Thyroid gland (tissue), 4 donors: ENCODE measurements around the gene TNFRSF25. TPM values are rescaled to one million over a fixed set of nuclear protein-coding genes. Genes with fewer than 3 reads are reported as not detected.

ENCODE experiments used
- DNase-seq, 2 donors: peaks; one replicate each; pipeline ENCODE4 v3.0.0-alpha.2; 2019
- H3K27ac ChIP-seq, 3 donors: fragments of 200-600 bp; sonication (generic); 1 replicate in 2 of 3; 2 replicates in 1 of 3; pipeline ENCODE4 v1.5.1; 2016 to 2019; ENCODE audit warnings: mild to moderate bottlenecking in 1 of 3, moderate library complexity in 1 of 3
- H3K27me3 ChIP-seq: fragments of 200-600 bp; sonication (generic); one replicate; pipeline ENCODE4 v1.5.1; 2019
- H3K36me3 ChIP-seq, 2 donors: fragments of 200-600 bp; sonication (generic); one replicate each; pipeline ENCODE4 v1.5.1; 2016 to 2019
- H3K4me1 ChIP-seq, 2 donors: fragments of 200-600 bp; sonication (generic); one replicate each; pipeline ENCODE4 v1.5.1; 2017 to 2019
- H3K4me3 ChIP-seq, 3 donors: fragments of 200-600 bp; sonication (generic); replicated peaks in 1 of 3; 1 replicate in 2 of 3; 2 replicates in 1 of 3; pipeline ENCODE4 v1.5.1; 2016; ENCODE audit warnings: mild to moderate bottlenecking in 1 of 3
- H3K9me3 ChIP-seq: fragments of 200-600 bp; sonication (generic); one replicate; pipeline ENCODE4 v1.5.1; 2017
- CTCF ChIP-seq, 6 experiments: fragments of 200-600 bp in 3 of 6; fragments of 450-650 bp in 3 of 6; sonication (generic) in 3 of 6; IDR thresholded peaks; one replicate each; pipeline ENCODE4 v1.5.1; 2016 to 2019; ENCODE audit warnings: antibody characterized with exemption in 6 of 6, mild to moderate bottlenecking in 2 of 6, inconsistent platforms in 1 of 6, moderate library complexity in 1 of 6
- POLR2A ChIP-seq, 2 donors: fragments of 450-650 bp; IDR thresholded peaks; one replicate each; pipeline ENCODE4 v1.6.1; 2017; ENCODE audit warnings: antibody characterized with exemption in 2 of 2, mild to moderate bottlenecking in 2 of 2, moderate library complexity in 1 of 2
- whole genome bisulfite sequencing, 2 donors: methylation state at CpG; one replicate each; pipeline ENCODE4 v1.1.5; 2017; 5-methylcytosine and 5-hydroxymethylcytosine counted together
- intact Hi-C: fragments of 100-400 bp; cut with DNase I; formaldehyde crosslinking; loops from one replicate; pipeline ENCODE4 v1.15.1; 2023
- total RNA-seq, 4 donors: library from RNA; depleted of rRNA; stranded (reverse); fragments of >200 nt; gene quantifications; one replicate each; pipeline ENCODE4 v1.2.3, GENCODE V29; 2016

The TNFRSF25 gene
- total RNA-seq, 4 donors from 2014 or later, result 2.2 to 18.9 (median 10.7) TPM

- 7 to 18% methylated on average over 9 to 13 of the region's 44 CpGs for WGBS, 2 donors
- Histone ChIP-seq H3K9me3 (no peaks in the 10 kb centered on the region), H3K27me3 (peaks cover 45% of the 10 kb centered on the region), H3K4me3 (no peak overlapping the region), H3K36me3 (no peaks in the 10 kb centered on the region), H3K27ac (no peak overlapping the region), H3K4me1 (peaks cover 24 to 45% of the 10 kb centered on the region in 2 donors)
- intact Hi-C loops, result no loop called here
- TF ChIP-seq POLR2A (IDR thresholded peaks at IDR 0.05), result no peak
- no peak for TF ChIP-seq CTCF (IDR thresholded peaks at IDR 0.05)
- no peak for DNase-seq
These were observed 45.4 kb downstream of the TNFRSF25 start for GRCh38 chr1:6420454-6421042.

- no peak for DNase-seq
- TF ChIP-seq CTCF (IDR thresholded peaks at IDR 0.05) (no peak), POLR2A (IDR thresholded peaks at IDR 0.05) (no peak)
- no peaks in the 10 kb centered on the region for H3K36me3 ChIP-seq
- 0 to 1% methylated on average over 3 to 23 of the region's 62 CpGs for WGBS, 2 donors
- H3K27ac ChIP-seq, result no peak within 1 kb of the TSS
- peaks cover 24 to 40% of the 10 kb centered on the region in 2 donors for H3K4me1 ChIP-seq
- no peaks in the 10 kb centered on the region for H3K9me3 ChIP-seq
- H3K4me3 ChIP-seq, result peak within 1 kb of the TSS in 1 of 3 donors; percentile 18
- peaks cover 42% of the 10 kb centered on the region for H3K27me3 ChIP-seq
- intact Hi-C loops, result no loop called here
These were observed 46.0 kb downstream of the TNFRSF25 start, which contains the start of gene HES2 for GRCh38 chr1:6419804-6420453. Gene HES2 (minus strand): TSS chr1:6419919. CDS start chr1:6419820, 99 bp downstream.

GRCh38 chr1:6419397-6419803 is 46.6 kb downstream of the TNFRSF25 start:
- no peak overlapping the region for H3K27ac ChIP-seq
- H3K4me1 ChIP-seq, result peaks cover 24 to 35% of the 10 kb centered on the region in 2 donors
- no peaks in the 10 kb centered on the region for H3K36me3 ChIP-seq
- H3K9me3 ChIP-seq, result no peaks in the 10 kb centered on the region
- peak overlapping the region in 1 of 3 donors; percentile 18 for H3K4me3 ChIP-seq
- intact Hi-C loops, result no loop called here
- DNase-seq, result no peak
- TF ChIP-seq CTCF (IDR thresholded peaks at IDR 0.05) (no peak), POLR2A (IDR thresholded peaks at IDR 0.05) (no peak)
- 7% methylated on average over 3 of the region's 48 CpGs; no CpG with 5 or more reads in 1 of the 2 donors for WGBS, 2 donors
- peaks cover 47% of the 10 kb centered on the region for H3K27me3 ChIP-seq

- peaks cover 42% of the 10 kb centered on the region for H3K27me3 ChIP-seq
- no peaks in the 10 kb centered on the region for H3K36me3 ChIP-seq
- TF ChIP-seq CTCF (IDR thresholded peaks at IDR 0.05), result no peak
- TF ChIP-seq POLR2A (IDR thresholded peaks at IDR 0.05), result no peak
- no peaks in the 10 kb centered on the region for H3K9me3 ChIP-seq
- H3K27ac ChIP-seq, result no peak overlapping the region
- H3K4me3 ChIP-seq, result no peak overlapping the region
- intact Hi-C loops, result no loop called here
- DNase-seq, result no peak
- WGBS, 2 donors, result 14 to 25% methylated on average over 5 to 31 of the region's 69 CpGs
- peaks cover 18 to 29% of the 10 kb centered on the region in 2 donors for H3K4me1 ChIP-seq
These were observed 47.1 kb downstream of the TNFRSF25 start for GRCh38 chr1:6418668-6419396.
